Activated CD4-positive, alpha-beta T cell treated with anti-CD3 and anti-CD28 coated beads, Interleukin-2, amount 10 ng/mL, durations not matched to agents 24 days and 14 days (primary cell): Measurements from ENCODE around the gene NSD2. TPM values are rescaled to one million over a fixed set of nuclear protein-coding genes. Genes with fewer than 3 reads are reported as not detected.

Experiments
- DNase-seq: peaks from one replicate; pipeline ENCODE4 v3.0.0; 2022
- H3K27ac Mint-ChIP-seq: one replicate; pipeline ENCODE4 v1.8.0; 2022; ENCODE audit warnings: mild to moderate bottlenecking, mixed read lengths
- H3K27me3 Mint-ChIP-seq: one replicate; pipeline ENCODE4 v1.8.0; 2022; ENCODE audit warnings: mixed read lengths
- H3K36me3 Mint-ChIP-seq: one replicate; pipeline ENCODE4 v1.8.0; 2022; ENCODE audit warnings: low read depth, mild to moderate bottlenecking, mixed read lengths
- H3K4me1 Mint-ChIP-seq: one replicate; pipeline ENCODE4 v1.8.0; 2021; ENCODE audit warnings: mixed read lengths
- H3K4me3 Mint-ChIP-seq: one replicate; pipeline ENCODE4 v1.8.0; 2022; ENCODE audit warnings: mild to moderate bottlenecking, moderate library complexity, mixed read lengths
- H3K9me3 Mint-ChIP-seq: one replicate; pipeline ENCODE4 v1.8.0; 2021; ENCODE audit warnings: mixed read lengths
- intact Hi-C: fragments of 100-400 bp; cut with micrococcal nuclease; formaldehyde crosslinking; loops from one replicate; pipeline ENCODE4 v1.15.1; 2023
- total RNA-seq: library from RNA; stranded (reverse); gene quantifications from 2 replicates; pipeline ENCODE4 v1.2.3, GENCODE V29; 2022

NSD2 gene
- total RNA-seq, 1 donor from 2014 or later, result 214 TPM

- Mint-ChIP-seq H3K27me3 (no peaks in the 10 kb centered on the region), H3K4me3 (no peak overlapping the region), H3K36me3 (peaks cover 18% of the 10 kb centered on the region), H3K9me3 (no peaks in the 10 kb centered on the region), H3K27ac (no peak overlapping the region), H3K4me1 (peaks cover 29% of the 10 kb centered on the region)
- intact Hi-C loops, result loop anchor here (10.0 kb wide), 1 partner anchor 563 kb away; the partner anchor contains the start of genes CFAP99 and ZFYVE28
- DNase-seq, result no peak
Measured at GRCh38 chr4:1851575-1852410, 19.4 kb upstream of the NSD2 start.

DNA sequence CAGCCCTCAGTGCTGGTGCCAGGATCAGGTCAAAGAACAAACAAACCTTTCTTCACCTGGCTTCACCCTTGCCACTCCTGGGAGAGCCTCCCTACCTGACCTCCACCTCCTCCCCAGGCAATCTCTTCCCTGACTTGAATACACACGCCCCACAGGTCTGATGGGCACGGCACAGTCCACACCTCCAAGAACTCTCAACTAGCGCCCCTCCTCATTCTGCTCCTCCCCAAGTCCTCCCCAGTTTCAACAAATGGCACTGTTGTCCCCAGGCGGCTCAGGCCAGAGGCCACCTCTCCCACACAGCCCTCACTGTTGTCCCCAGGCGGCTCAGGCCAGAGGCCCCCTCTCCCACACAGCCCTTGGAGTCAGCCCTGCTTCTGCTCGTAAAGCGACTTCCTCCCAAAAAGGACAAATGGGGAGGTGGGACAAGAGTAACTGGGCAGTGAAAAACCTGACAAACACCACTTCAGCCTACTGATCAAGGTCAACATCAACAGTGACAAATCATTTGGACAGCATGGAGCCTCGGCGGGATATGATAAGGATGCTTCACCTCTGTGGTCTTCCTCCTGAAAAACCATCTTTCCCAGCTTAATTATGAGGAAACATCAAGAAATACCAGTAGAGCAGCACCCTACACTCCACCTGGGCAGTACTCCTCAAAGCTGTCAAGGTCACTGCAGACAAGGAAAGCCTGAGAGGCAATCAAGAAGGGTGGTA is 18.1 kb upstream of the NSD2 start:
- Mint-ChIP-seq H3K27ac (peak overlapping the region; percentile 3), H3K4me3 (peak overlapping the region; percentile 61), H3K27me3 (no peaks in the 10 kb centered on the region), H3K4me1 (peaks cover 32% of the 10 kb centered on the region), H3K36me3 (peaks cover 12% of the 10 kb centered on the region), H3K9me3 (no peaks in the 10 kb centered on the region)
- no peak for DNase-seq
- intact Hi-C loops, result loop anchor here (10.0 kb wide), 1 partner anchor 562 kb away; the partner anchor contains the start of genes CFAP99 and ZFYVE28

GRCh38 chr4:1854752-1855151 is 16.4 kb upstream of the NSD2 start:
- Mint-ChIP-seq H3K9me3 (no peaks in the 10 kb centered on the region), H3K27ac (peak overlapping the region; percentile 82), H3K36me3 (peaks cover 10% of the 10 kb centered on the region), H3K27me3 (no peaks in the 10 kb centered on the region), H3K4me1 (peaks cover 32% of the 10 kb centered on the region), H3K4me3 (peak overlapping the region; percentile 90)
- intact Hi-C loops, result loop anchor here (10.0 kb wide), 1 partner anchor 560 kb away; the partner anchor contains the start of genes CFAP99 and ZFYVE28
- DNase-seq, result no peak

- H3K27me3 Mint-ChIP-seq, result no peaks in the 10 kb centered on the region
- intact Hi-C loops, result loop anchor here (1.0 to 10.0 kb wide), 5 partner anchors 15 to 1107 kb away; partner anchors contain the start of genes CFAP99, GRK4, NOP14 and TACC3
- peak overlapping the region; percentile 82 for H3K27ac Mint-ChIP-seq
- H3K4me3 Mint-ChIP-seq, result peak overlapping the region; percentile 90
- H3K4me1 Mint-ChIP-seq, result peaks cover 30% of the 10 kb centered on the region
- DNase-seq, result peak; percentile 79
- H3K36me3 Mint-ChIP-seq, result peaks cover 10% of the 10 kb centered on the region
- H3K9me3 Mint-ChIP-seq, result no peaks in the 10 kb centered on the region
Measured at GRCh38 chr4:1855333-1856070, 15.7 kb upstream of the NSD2 start.

- H3K36me3 Mint-ChIP-seq, result peaks cover 10% of the 10 kb centered on the region
- H3K4me3 Mint-ChIP-seq, result peak within 1 kb of the TSS; percentile 90
- H3K4me1 Mint-ChIP-seq, result peaks cover 24% of the 10 kb centered on the region
- DNase-seq, result peak; percentile 99
- H3K9me3 Mint-ChIP-seq, result no peaks in the 10 kb centered on the region
- H3K27me3 Mint-ChIP-seq, result no peaks in the 10 kb centered on the region
- intact Hi-C loops, result loop anchor here (1.0 to 10.0 kb wide), 5 partner anchors 14 to 1106 kb away; partner anchors contain the start of genes CFAP99, GRK4, NOP14 and TACC3
- H3K27ac Mint-ChIP-seq, result peak within 1 kb of the TSS; percentile 82
Measured at GRCh38 chr4:1856071-1856942, 14.9 kb upstream of the NSD2 start, which contains the start of gene LETM1. Gene LETM1, minus strand, starts transcription at chr4:1856156. Its CDS starts 206 bp downstream, at chr4:1855950.

DNA sequence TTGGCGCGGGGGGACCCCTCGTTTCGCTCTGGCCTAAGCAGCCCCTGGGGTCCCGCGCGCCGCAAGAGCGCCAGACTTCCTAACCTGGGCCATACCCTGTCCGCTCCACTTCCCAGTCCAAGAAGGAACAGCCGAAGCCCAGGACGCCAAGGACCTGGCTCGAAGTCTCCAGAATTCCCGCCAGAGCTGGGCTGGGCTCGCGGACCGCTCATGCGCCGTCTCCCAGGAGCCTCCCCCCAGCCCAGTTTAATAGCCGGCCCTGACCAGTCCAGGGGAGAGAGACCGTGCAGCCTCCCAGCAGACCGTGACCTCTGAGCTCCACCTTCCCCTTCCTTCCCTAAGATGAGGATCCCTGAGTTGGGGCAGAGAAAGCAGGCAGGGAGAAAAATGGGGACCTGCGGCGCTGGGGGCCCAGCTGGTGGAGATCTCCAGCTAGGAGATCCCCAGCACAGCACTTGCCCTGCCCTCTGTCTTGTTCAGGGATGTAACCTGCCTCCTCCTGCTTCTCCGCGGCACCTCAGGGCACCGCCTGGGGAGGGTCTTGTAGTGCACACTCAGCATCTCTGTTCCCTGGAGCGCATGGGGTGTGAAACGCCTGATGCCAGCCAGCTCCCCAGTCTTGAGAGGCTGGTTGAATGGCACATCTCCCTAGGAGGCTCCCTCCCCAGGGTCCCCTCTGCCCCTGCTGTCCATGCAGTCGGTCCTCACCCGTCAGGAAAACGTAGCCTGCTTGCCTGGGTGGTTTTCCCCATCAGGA is 14.1 kb upstream of the NSD2 start:
- H3K27ac Mint-ChIP-seq, result peak overlapping the region; percentile 71
- H3K4me3 Mint-ChIP-seq, result peak overlapping the region; percentile 86
- peaks cover 10% of the 10 kb centered on the region for H3K36me3 Mint-ChIP-seq
- H3K9me3 Mint-ChIP-seq, result no peaks in the 10 kb centered on the region
- H3K4me1 Mint-ChIP-seq, result peaks cover 25% of the 10 kb centered on the region
- H3K27me3 Mint-ChIP-seq, result no peaks in the 10 kb centered on the region
- intact Hi-C loops, result loop anchor here (1.0 to 10.0 kb wide), 5 partner anchors 13 to 1106 kb away; partner anchors contain the start of genes CFAP99, GRK4, NOP14 and TACC3
- DNase-seq, result no peak

DNA sequence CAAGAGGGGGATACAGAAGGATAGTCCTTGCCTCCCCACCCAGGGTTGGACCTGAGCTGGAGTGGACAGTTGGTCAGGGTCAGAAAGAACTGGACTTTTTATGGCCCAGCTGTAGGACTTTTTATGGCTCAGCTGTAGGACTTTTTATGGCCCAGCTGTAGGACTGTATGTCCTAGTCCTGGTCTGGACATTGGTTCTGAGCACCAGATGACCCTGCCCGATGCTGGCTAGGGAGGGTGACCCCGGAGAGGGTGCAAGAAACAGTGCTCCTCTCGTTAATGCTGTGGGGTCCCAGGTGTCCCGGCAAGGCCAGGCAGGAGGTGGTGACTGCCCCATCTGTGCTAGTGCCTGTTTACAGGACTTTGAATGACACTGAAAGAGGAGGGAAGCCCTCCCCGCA is 13.3 kb upstream of the NSD2 start:
- Mint-ChIP-seq H3K36me3 (peaks cover 7% of the 10 kb centered on the region), H3K27me3 (no peaks in the 10 kb centered on the region), H3K27ac (no peak overlapping the region), H3K9me3 (no peaks in the 10 kb centered on the region), H3K4me1 (peaks cover 28% of the 10 kb centered on the region), H3K4me3 (no peak overlapping the region)
- no peak for DNase-seq
- intact Hi-C loops, result loop anchor here (2.0 to 10.0 kb wide), 3 partner anchors 137 to 1105 kb away; partner anchors contain the start of genes CFAP99, GRK4, NOP14 and TACC3

DNA sequence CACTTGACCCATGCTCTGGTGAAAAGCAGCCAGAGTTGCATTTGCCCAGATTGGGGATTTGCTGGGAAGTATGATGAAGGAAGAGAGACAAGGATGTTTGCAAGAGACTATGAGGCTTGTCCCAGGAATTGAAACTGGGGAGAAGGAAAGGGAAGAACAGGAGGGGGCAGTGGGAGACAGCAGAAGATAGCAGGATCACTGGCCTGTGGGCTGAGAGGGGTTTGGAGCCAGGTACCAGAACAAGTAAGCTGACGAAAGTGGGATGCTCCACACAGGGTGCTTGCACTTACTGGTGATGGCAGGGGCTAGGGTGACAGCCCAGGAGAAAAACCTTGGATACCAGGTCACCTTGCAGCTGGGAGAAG is 11.8 kb upstream of the NSD2 start:
- Mint-ChIP-seq H3K27me3 (no peaks in the 10 kb centered on the region), H3K9me3 (no peaks in the 10 kb centered on the region), H3K27ac (no peak overlapping the region), H3K4me3 (no peak overlapping the region), H3K4me1 (peaks cover 26% of the 10 kb centered on the region), H3K36me3 (no peaks in the 10 kb centered on the region)
- intact Hi-C loops, result loop anchor here (10.0 kb wide), 1 partner anchor 555 kb away; the partner anchor contains the start of genes CFAP99 and ZFYVE28
- no peak for DNase-seq

DNA sequence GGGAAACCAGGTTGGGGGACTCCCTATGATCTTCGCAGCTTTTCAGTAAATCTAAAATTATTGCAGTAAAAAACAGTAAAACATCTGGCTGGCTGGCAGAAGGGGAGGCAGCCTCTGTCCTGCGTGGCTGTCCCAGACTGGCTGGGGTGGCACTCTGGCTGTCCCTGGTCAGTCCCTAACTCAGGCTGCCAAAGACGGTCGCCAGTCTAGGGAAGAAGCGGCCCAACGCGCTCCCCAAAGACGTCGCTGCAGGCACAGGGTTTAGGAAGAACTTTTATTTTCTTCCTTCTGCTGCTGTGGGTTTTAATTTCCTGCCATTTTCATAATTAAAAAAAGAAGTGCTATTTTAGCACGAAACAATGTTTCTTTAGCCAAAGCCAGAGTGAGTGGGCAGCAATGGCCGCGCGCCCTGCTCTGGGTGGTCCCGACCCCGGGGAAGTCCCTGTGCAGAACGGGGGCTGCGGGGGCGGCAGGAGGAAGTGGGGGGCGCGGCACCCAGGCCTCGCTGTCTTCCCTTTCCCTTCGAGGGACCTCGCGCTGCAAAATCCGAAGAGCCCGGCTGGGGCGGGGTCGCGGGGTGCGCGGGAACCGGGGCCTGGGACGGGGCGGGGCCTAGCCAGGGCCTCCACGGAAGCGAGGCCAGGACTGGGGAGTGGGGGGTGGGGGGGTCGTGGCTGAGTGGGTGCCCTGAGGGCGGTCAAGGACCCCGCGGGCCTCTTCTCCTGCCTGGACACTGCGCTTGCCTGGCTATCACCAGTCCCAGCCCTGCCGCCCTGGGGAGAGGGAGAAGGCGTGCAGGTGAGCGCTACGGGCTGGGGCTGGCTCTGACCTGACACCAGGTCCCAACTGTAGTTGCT is 8.9 kb upstream of the NSD2 start:
- peak; percentile 78 for DNase-seq
- Mint-ChIP-seq H3K9me3 (no peaks in the 10 kb centered on the region), H3K27ac (peak overlapping the region; percentile 56)

GRCh38 chr4:1862961-1863296 is 8.3 kb upstream of the NSD2 start:
- Mint-ChIP-seq H3K9me3 (no peaks in the 10 kb centered on the region), H3K4me3 (peak overlapping the region; percentile 64), H3K27ac (peak overlapping the region; percentile 39), H3K36me3 (no peaks in the 10 kb centered on the region), H3K4me1 (peaks cover 19% of the 10 kb centered on the region), H3K27me3 (no peaks in the 10 kb centered on the region)
- intact Hi-C loops, result no loop called here
- no peak for DNase-seq

More for the DNA sequence above, 8.9 kb upstream of the NSD2 start:
- intact Hi-C loops, result no loop called here
- Mint-ChIP-seq H3K27me3 (no peaks in the 10 kb centered on the region), H3K4me1 (peaks cover 22% of the 10 kb centered on the region), H3K4me3 (peak overlapping the region; percentile 69), H3K36me3 (no peaks in the 10 kb centered on the region)

- H3K36me3 Mint-ChIP-seq, result no peaks in the 10 kb centered on the region
- peaks cover 19% of the 10 kb centered on the region for H3K4me1 Mint-ChIP-seq
- intact Hi-C loops, result no loop called here
- peak; percentile 56 for DNase-seq
- no peaks in the 10 kb centered on the region for H3K27me3 Mint-ChIP-seq
- no peaks in the 10 kb centered on the region for H3K9me3 Mint-ChIP-seq
- H3K27ac Mint-ChIP-seq, result peak overlapping the region; percentile 39
- peak overlapping the region; percentile 64 for H3K4me3 Mint-ChIP-seq
Measured at GRCh38 chr4:1863297-1864033, 7.7 kb upstream of the NSD2 start.
